Hepatocyte (in vitro differentiated cells): Measurements from ENCODE around the gene CNR2.

Source experiments
- EZH2phosphoT487 ChIP-seq: fragments of 200-600 bp; sonication (generic); IDR thresholded peaks from one replicate; pipeline ENCODE4 v1.6.1; 2018; ENCODE audit warnings: antibody characterized with exemption, mild to moderate bottlenecking, low read depth, moderate library complexity; ENCODE audit not compliant: unreplicated experiment, severe bottlenecking
- TF ChIP-seq, protein P1 (sequence below): fragments of 200-600 bp; sonication (generic); IDR thresholded peaks from 2 replicates; pipeline ENCODE4 v1.5.1; 2016; ENCODE audit warnings: antibody characterized with exemption, mild to moderate bottlenecking; ENCODE audit not compliant: poor library complexity

GRCh38 chr1:23904748-23905357, 8.3 kb downstream of the CNR2 start:
- TF ChIP-seq EZH2phosphoT487: no peak
- TF ChIP-seq, protein P1, sequence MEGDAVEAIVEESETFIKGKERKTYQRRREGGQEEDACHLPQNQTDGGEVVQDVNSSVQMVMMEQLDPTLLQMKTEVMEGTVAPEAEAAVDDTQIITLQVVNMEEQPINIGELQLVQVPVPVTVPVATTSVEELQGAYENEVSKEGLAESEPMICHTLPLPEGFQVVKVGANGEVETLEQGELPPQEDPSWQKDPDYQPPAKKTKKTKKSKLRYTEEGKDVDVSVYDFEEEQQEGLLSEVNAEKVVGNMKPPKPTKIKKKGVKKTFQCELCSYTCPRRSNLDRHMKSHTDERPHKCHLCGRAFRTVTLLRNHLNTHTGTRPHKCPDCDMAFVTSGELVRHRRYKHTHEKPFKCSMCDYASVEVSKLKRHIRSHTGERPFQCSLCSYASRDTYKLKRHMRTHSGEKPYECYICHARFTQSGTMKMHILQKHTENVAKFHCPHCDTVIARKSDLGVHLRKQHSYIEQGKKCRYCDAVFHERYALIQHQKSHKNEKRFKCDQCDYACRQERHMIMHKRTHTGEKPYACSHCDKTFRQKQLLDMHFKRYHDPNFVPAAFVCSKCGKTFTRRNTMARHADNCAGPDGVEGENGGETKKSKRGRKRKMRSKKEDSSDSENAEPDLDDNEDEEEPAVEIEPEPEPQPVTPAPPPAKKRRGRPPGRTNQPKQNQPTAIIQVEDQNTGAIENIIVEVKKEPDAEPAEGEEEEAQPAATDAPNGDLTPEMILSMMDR: no peak
